ENCODE results near the gene UNKL. TPM values are rescaled to one million over a fixed set of nuclear protein-coding genes. Genes with fewer than 3 reads are reported as not detected.
A peak's percentile ranks its signal among the peaks of the same experiment; 100 is the strongest.

The UNKL gene
- total RNA-seq, 3 donors from 2014 or later (not counting 1 experiment from before 2014, with no cell fraction given) = 114 to 130 (median 127) TPM

GRCh38 chr16:1333149-1333812 lies 81.2 kb downstream of the UNKL start, which contains the start of gene BAIAP3:
Gene BAIAP3 (plus strand): TSS chr16:1333645. CDS start chr16:1338550, 4,905 bp downstream.
- Histone ChIP-seq H3K4me3 (ENCODE audit: low read length) (peak within 1 kb of the TSS; percentile 37), H3K27ac (ENCODE audit: low read length) (peak within 1 kb of the TSS; percentile 86), H3K27me3 (ENCODE audit: control insufficient read depth, insufficient read depth, low read length) (peaks cover 11% of the 10 kb centered on the region), H3K36me3 (ENCODE audit: control insufficient read depth, insufficient read depth, low read length) (no peaks in the 10 kb centered on the region), H3K4me1 (ENCODE audit: control insufficient read depth, insufficient read depth, low read length) (peaks cover 43% of the 10 kb centered on the region), H3K9me3 (ENCODE audit: control insufficient read depth, insufficient read depth, low read length) (peaks cover 3% of the 10 kb centered on the region)
- H3K4me3 Mint-ChIP-seq = peak within 1 kb of the TSS; percentile 90
- 5% methylated on average over 83 of the region's 83 CpGs for WGBS (ENCODE audit: insufficient coverage)
- H3K9me3 Mint-ChIP-seq = no peaks in the 10 kb centered on the region
- peak; percentile 75 to 82 (median 79) for ATAC-seq
- H3K36me3 Mint-ChIP-seq = no peaks in the 10 kb centered on the region
- H3K27me3 Mint-ChIP-seq (ENCODE audit: low read depth in 2 of 2) = no peaks in the 10 kb centered on the region
- intact Hi-C loops (cut with micrococcal nuclease) = loop anchor here (1.0 kb wide), 1 partner anchor 10 kb away; no protein-coding TSS in a partner anchor
- DNase-seq = peak; percentile 54 to 71
- no peak for TF ChIP-seq CTCF (IDR thresholded peaks at IDR 0.05)
- H3K27ac Mint-ChIP-seq = peak within 1 kb of the TSS; percentile 86 to 89
- H3K4me1 Mint-ChIP-seq = peaks cover 14 to 19% of the 10 kb centered on the region in 2 donors

- peak overlapping the region; percentile 86 for H3K27ac ChIP-seq (ENCODE audit: low read length)
- no peaks in the 10 kb centered on the region for H3K27me3 Mint-ChIP-seq (ENCODE audit: low read depth in 2 of 2)
- WGBS (ENCODE audit: insufficient coverage) = 9% methylated on average over 26 of the region's 26 CpGs
- peaks cover 40% of the 10 kb centered on the region for H3K4me1 ChIP-seq (ENCODE audit: control insufficient read depth, insufficient read depth, low read length)
- peak in 1 of 2 donors; percentile 40 for DNase-seq
- ATAC-seq = no peak
- no peak for TF ChIP-seq CTCF (IDR thresholded peaks at IDR 0.05)
- H3K4me3 Mint-ChIP-seq = peak overlapping the region; percentile 90
- peaks cover 11% of the 10 kb centered on the region for H3K27me3 ChIP-seq (ENCODE audit: control insufficient read depth, insufficient read depth, low read length)
- peaks cover 14 to 19% of the 10 kb centered on the region in 2 donors for H3K4me1 Mint-ChIP-seq
- H3K4me3 ChIP-seq (ENCODE audit: low read length) = peak overlapping the region; percentile 37
- peaks cover 3% of the 10 kb centered on the region for H3K9me3 ChIP-seq (ENCODE audit: control insufficient read depth, insufficient read depth, low read length)
- no peaks in the 10 kb centered on the region for H3K36me3 ChIP-seq (ENCODE audit: control insufficient read depth, insufficient read depth, low read length)
- intact Hi-C loops (cut with micrococcal nuclease) = loop anchor here (1.0 kb wide), 1 partner anchor 11 kb away; no protein-coding TSS in a partner anchor
- H3K9me3 Mint-ChIP-seq = no peaks in the 10 kb centered on the region
- H3K36me3 Mint-ChIP-seq = no peaks in the 10 kb centered on the region
- H3K27ac Mint-ChIP-seq = peak overlapping the region; percentile 86 to 89
Measured at GRCh38 chr16:1332618-1333148, 81.8 kb downstream of the UNKL start.

- peak overlapping the region; percentile 90 for H3K4me3 Mint-ChIP-seq
- Histone ChIP-seq H3K9me3 (ENCODE audit: control insufficient read depth, insufficient read depth, low read length) (peaks cover 3% of the 10 kb centered on the region), H3K27me3 (ENCODE audit: control insufficient read depth, insufficient read depth, low read length) (peaks cover 11% of the 10 kb centered on the region), H3K4me3 (ENCODE audit: low read length) (peak overlapping the region; percentile 37), H3K36me3 (ENCODE audit: control insufficient read depth, insufficient read depth, low read length) (no peaks in the 10 kb centered on the region), H3K27ac (ENCODE audit: low read length) (peak overlapping the region; percentile 86), H3K4me1 (ENCODE audit: control insufficient read depth, insufficient read depth, low read length) (peaks cover 40% of the 10 kb centered on the region)
- no peaks in the 10 kb centered on the region for H3K9me3 Mint-ChIP-seq
- intact Hi-C loops (cut with micrococcal nuclease) = loop anchor here (2.0 kb wide), 1 partner anchor 21 kb away; no protein-coding TSS in a partner anchor
- peak; percentile 67 to 72 (median 70) for ATAC-seq
- H3K36me3 Mint-ChIP-seq = no peaks in the 10 kb centered on the region
- H3K27me3 Mint-ChIP-seq (ENCODE audit: low read depth in 2 of 2) = no peaks in the 10 kb centered on the region
- WGBS (ENCODE audit: insufficient coverage) = 4% methylated on average over 34 of the region's 34 CpGs
- peaks cover 14 to 19% of the 10 kb centered on the region in 2 donors for H3K4me1 Mint-ChIP-seq
- TF ChIP-seq CTCF (IDR thresholded peaks at IDR 0.05) = no peak
- DNase-seq = peak; percentile 67 to 74
- peak overlapping the region; percentile 86 to 89 for H3K27ac Mint-ChIP-seq
Measured at GRCh38 chr16:1331712-1332617, 82.5 kb downstream of the UNKL start.
